Type B pancreatic cell (in vitro differentiated cells): Measurements from ENCODE around the gene DAPK3. TPM values are rescaled to one million over a fixed set of nuclear protein-coding genes. Genes with fewer than 3 reads are reported as not detected.
A peak's percentile ranks its signal among the peaks of the same experiment; 100 is the strongest.

ENCODE experiments used
- DNase-seq: peaks from one replicate; pipeline ENCODE4 v3.0.0; 2021; ENCODE audit warnings: mixed read lengths; ENCODE audit not compliant: unreplicated experiment; ENCODE audit errors: extremely low spot score
- H3K27ac Mint-ChIP-seq: 2 replicates; pipeline ENCODE4 v1.8.0; 2021; ENCODE audit warnings: mild to moderate bottlenecking, mixed read lengths
- H3K27me3 Mint-ChIP-seq: 2 replicates; pipeline ENCODE4 v1.8.0; 2021; ENCODE audit warnings: mixed read lengths
- H3K36me3 Mint-ChIP-seq: 2 replicates; pipeline ENCODE4 v1.8.0; 2021; ENCODE audit warnings: mixed read lengths
- H3K4me1 Mint-ChIP-seq: one replicate; pipeline ENCODE4 v1.8.0; 2021; ENCODE audit warnings: mixed read lengths; ENCODE audit not compliant: unreplicated experiment
- H3K4me3 Mint-ChIP-seq: 2 replicates; pipeline ENCODE4 v1.8.0; 2021; ENCODE audit warnings: mild to moderate bottlenecking, mixed read lengths
- H3K9me3 Mint-ChIP-seq: 2 replicates; pipeline ENCODE4 v1.8.0; 2021; ENCODE audit warnings: mixed read lengths
- long read RNA-seq: library from polyadenylated mRNA; unstranded; transcript quantifications from one replicate; pipeline ENCODE4 v2.0.0, GENCODE V29; 2020
- total RNA-seq: library from RNA; stranded (reverse); gene quantifications from 2 replicates; pipeline ENCODE4 v1.2.1, GENCODE V29; 2021; ENCODE audit warnings: low replicate concordance
- TF ChIP-seq, protein P1 (sequence below): fragments of 200-600 bp; sonication (generic); conservative IDR thresholded peaks from 2 replicates; pipeline ENCODE4 v1.5.0; 2021; ENCODE audit warnings: antibody characterized with exemption, mild to moderate bottlenecking

Gene DAPK3
- total RNA-seq: 83.5 and 93.0 TPM in 2 replicates
- long read RNA-seq, partial matches to known transcripts: 1 of 8 reads
- long read RNA-seq, other reads (novel, unspliced or antisense): 7 of 8 reads

DNA sequence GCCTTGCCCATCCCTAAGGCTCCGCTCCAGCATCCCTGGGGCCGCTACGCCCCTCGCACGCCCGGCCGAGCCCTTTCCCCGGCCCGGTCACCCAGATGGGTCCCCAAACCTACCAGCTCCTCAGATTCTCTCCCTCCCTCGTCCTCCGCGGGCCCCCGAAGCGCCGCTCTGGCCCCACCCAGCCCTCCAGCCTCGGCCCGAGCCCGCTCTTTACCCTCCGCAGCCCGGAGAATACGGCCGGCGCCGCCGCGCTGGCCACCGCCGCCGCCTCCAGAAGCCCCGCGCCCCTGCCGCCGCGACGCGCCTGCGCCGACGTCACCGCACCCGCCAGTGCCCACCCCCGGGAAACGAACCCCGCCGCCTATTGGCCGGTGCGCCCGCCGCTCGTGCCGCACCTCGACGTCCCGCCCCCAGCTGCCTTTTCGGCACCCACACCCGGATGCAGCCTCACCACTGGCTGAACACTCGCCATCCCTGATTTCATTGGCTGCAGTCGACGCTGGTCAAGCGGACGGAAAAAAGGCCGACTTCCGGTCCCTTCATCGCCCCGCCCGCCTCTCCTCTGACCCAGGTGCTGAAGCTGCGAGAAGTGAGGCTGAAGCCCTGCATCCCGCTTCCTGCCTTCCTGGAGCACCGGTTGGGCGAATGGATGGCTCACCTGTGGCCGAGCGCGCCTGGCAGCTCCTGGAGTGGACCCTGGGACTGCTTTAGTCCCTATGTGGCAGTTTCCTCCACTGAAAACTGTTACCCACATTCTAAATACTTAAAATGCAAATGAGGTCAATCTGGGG is at the start of gene DAPK3:
DAPK3 (minus strand) TSS at position 292 of the 791 bp plus-strand sequence. CDS start 1,364 bp downstream, outside the sequence.
- peaks cover 18% of the 10 kb centered on the region for H3K36me3 Mint-ChIP-seq
- H3K4me1 Mint-ChIP-seq: peaks cover 27% of the 10 kb centered on the region
- no peaks in the 10 kb centered on the region for H3K27me3 Mint-ChIP-seq
- peak; percentile 98 for DNase-seq
- TF ChIP-seq, protein P1, sequence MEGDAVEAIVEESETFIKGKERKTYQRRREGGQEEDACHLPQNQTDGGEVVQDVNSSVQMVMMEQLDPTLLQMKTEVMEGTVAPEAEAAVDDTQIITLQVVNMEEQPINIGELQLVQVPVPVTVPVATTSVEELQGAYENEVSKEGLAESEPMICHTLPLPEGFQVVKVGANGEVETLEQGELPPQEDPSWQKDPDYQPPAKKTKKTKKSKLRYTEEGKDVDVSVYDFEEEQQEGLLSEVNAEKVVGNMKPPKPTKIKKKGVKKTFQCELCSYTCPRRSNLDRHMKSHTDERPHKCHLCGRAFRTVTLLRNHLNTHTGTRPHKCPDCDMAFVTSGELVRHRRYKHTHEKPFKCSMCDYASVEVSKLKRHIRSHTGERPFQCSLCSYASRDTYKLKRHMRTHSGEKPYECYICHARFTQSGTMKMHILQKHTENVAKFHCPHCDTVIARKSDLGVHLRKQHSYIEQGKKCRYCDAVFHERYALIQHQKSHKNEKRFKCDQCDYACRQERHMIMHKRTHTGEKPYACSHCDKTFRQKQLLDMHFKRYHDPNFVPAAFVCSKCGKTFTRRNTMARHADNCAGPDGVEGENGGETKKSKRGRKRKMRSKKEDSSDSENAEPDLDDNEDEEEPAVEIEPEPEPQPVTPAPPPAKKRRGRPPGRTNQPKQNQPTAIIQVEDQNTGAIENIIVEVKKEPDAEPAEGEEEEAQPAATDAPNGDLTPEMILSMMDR: no peak
- H3K9me3 Mint-ChIP-seq: no peaks in the 10 kb centered on the region
- H3K4me3 Mint-ChIP-seq: peak within 1 kb of the TSS; percentile 90
- H3K27ac Mint-ChIP-seq: peak within 1 kb of the TSS; percentile 94

DNA sequence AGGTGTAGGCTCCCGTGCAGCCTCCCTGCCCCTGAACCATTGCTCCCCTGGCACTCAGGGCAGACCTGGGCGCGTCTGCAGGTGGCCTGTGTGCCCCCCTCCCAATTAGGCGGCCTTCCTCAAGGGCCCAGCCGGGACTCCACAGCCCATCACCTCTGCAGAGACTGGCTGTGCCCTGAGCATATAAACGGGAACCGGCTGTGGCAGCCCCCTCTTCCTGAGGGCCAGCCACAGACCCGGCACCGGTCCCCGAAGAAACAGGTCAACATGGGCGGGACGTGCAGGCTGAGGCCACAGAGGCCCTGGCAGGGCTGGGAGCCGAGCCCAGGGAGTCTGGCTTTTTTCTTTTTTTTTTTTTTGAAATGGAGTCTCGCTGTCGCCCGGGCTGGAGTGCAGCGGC is 48.7 kb upstream of the DAPK3 start:
- H3K27ac Mint-ChIP-seq: no peak overlapping the region
- H3K9me3 Mint-ChIP-seq: no peaks in the 10 kb centered on the region
- TF ChIP-seq, protein P1: no peak
- H3K4me1 Mint-ChIP-seq: no peaks in the 10 kb centered on the region
- H3K36me3 Mint-ChIP-seq: peaks cover 4% of the 10 kb centered on the region
- DNase-seq: no peak
- H3K4me3 Mint-ChIP-seq: no peak overlapping the region
- no peaks in the 10 kb centered on the region for H3K27me3 Mint-ChIP-seq

DNA sequence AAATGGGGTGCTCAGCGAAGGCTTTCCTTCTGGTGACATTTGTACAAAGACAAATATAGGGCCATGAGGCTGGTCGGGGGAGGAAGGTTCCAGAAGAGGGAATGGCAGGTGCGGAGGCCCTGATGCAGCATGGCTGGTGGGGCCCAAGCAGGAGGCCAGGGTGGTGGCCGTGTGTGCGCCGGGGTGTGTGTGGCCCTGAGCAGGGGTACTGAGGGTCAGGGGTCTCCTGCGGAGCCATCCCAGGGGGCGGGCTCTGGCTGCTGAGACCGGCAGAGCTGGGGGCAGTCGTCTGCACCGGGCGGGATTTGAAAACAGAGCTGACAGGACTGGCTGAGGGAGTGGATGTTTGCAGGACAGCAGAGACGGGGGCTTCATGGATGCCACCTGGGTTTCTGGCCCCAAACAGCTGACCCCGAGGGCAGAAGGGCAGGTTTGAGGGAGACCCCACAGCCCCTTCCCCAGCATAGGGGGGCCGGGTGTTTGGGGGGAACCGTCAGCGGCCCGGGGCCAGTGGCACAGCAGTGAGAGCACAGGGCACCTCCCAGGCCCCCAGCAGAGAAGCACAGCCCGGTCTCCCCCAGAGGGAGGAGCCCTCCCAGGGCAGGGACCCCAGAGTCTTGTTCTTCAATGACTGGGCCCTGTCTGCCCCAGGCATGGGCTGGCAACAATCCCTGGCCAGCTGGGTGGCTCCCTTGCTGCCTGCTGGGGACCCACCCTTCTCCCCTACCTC is 48.0 kb upstream of the DAPK3 start:
- Mint-ChIP-seq H3K4me1 (no peaks in the 10 kb centered on the region), H3K9me3 (no peaks in the 10 kb centered on the region), H3K27me3 (no peaks in the 10 kb centered on the region), H3K27ac (no peak overlapping the region), H3K4me3 (no peak overlapping the region), H3K36me3 (peaks cover 4% of the 10 kb centered on the region)
- DNase-seq: peak; percentile 70
- TF ChIP-seq, protein P1: no peak

DNA sequence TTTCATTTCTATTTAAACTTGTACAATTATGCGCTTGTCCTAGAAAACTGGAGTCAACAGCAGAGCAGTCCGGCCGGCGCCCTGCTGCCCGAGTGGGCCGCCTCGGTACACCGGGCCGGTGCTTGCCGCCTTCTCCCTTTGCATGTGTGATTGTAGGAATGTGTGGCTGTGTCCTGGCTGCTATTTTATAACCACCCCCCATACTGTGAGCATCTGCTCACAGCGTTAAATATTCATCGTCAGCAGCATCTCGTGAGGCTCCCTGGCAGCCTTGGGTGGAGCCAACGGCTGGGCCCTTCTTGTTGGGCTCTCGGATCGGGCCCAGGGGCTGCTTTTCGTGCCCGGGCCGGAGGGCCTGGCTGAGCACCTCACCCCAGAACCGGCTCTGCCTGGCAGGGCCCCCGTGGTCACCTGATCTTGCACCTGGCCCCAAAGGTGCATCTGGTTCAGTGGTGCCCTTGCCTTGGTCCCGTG is 47.3 kb upstream of the DAPK3 start:
- DNase-seq: no peak
- Mint-ChIP-seq H3K4me3 (no peak overlapping the region), H3K36me3 (peaks cover 4% of the 10 kb centered on the region), H3K9me3 (no peaks in the 10 kb centered on the region), H3K27ac (no peak overlapping the region), H3K4me1 (no peaks in the 10 kb centered on the region), H3K27me3 (no peaks in the 10 kb centered on the region)
- TF ChIP-seq, protein P1: no peak

DNA sequence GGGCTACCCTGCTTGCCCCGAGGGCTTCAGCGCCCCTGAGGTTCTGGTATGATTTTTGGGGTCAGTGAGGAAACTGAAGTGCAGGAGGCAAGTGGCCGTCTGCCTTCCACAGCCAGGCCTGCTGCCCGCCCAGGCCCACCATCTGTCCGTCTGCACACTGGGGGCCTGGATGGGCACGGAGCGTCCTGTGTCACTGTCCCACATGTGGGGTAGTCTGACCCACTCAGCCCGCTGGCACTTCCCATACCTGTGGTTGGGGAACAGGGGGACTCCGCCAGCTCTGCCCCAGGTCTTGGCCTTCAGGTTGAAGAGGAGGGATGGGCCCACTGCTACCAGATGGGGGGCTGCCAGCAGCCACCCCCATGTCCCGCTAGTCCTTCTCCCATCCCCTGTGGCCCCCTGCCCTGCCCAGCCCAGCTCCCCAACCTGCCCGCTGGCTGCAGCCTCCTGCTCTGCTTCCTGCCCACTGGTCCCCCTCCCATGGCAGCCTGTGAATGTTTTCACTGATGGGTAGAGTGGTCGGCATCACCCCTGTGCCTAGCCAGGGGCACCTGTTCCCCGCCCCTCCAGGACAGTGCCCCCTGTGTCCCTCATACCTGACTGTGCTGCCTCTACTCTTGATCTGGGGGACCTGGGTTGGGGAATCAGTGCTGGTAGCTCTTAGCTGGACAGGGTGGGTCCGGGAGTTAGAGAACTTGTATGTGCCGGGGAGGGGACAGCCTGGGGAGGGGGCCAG is 46.2 kb upstream of the DAPK3 start:
- DNase-seq: no peak
- Mint-ChIP-seq H3K27ac (no peak overlapping the region), H3K4me1 (peaks cover 4% of the 10 kb centered on the region), H3K9me3 (no peaks in the 10 kb centered on the region), H3K27me3 (no peaks in the 10 kb centered on the region), H3K36me3 (peaks cover 3% of the 10 kb centered on the region), H3K4me3 (no peak overlapping the region)
- TF ChIP-seq, protein P1: no peak
